HG03159 (cell line): Measurements from ENCODE around the gene THSD7A.
"Not testable (repeated sequence)": the region's sequence is repeated elsewhere in the genome, so short reads cannot be mapped to it uniquely, and the experiment has no call there.

ENCODE experiments used
- ATAC-seq: cut with Tn5 transposase; IDR thresholded peaks from one replicate; pipeline ENCODE4 v1.9.1; 2021; ENCODE audit warnings: mild to moderate bottlenecking, moderate library complexity; ENCODE audit not compliant: unreplicated experiment

THSD7A gene

GRCh38 chr7:11473220-11473619, 358.8 kb downstream of the THSD7A start:
- ATAC-seq = no peak

DNA sequence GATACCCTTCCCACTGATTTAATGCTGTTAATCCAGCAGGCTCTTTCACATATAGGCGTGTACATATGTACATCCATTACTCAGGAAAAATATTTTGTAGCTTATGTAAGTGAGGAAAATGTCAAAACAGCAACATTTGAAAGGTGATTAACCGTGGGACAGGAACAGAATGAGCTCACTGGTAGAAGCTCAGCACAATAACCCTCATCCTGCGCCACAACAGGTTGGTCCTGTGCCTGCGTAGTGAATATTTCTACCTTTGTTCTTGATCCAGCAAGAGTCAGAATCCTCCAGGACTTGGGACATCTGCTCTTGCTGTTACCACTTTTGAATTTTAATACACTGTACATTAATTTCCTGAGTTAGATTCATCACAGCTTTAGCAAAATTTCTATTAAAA, 359.4 kb downstream of the THSD7A start:
- no peak for ATAC-seq

GRCh38 chr7:11471255-11471654, 360.7 kb downstream of the THSD7A start:
- no peak for ATAC-seq

DNA sequence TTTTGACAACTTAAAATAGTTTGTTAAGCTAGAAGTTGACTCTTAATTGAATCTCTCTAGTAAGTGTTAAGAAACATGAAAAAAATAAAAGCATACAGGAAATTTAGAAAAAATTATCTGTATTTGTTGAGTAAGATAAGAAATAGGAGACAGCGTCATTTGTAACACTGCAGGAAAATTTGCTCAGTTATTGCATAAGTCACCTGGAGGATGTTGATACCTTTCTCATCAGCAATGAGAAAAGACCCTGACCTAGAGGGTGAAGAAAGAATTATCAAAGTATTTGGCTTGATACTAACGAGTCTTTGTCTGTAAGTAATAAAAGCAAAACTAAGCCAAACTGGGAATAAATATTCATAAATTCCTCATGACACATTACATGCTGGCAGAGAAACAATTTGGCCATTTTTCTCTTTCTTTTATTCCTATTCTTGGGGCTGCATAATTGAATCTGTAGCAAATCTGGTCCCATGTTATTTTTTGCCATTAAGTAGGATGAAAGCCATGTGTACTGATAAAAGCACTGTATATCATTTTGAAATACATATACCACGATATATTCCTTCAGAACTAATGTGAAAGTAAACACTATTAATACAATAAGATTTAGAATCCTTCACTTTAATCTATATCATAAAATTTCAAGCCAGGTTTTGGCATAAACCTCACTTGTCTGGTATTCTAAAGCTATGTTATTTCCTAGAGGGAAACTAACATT, 362.8 kb downstream of the THSD7A start:
- ATAC-seq = no peak

- ATAC-seq = no peak
These were observed 365.4 kb downstream of the THSD7A start for GRCh38 chr7:11466517-11467105.

DNA sequence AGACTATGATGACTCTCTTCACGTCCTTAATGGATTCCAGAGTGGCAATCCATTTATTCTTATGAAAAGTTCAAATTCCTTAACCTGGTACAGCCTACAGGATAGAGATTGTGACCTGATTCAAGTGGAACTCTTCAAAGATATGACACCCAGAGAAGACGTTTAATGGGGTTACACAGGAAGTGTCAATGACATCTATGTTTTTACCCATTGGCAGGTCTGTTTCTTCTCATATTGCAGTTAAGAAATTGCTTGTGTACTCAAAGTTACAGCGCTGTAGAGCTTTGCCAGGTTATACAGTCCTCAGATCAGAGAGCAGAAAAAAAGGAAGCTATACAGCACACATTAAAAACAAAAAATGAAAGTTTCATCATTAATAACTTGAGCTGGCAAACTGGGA, 367.4 kb downstream of the THSD7A start:
- no peak for ATAC-seq

DNA sequence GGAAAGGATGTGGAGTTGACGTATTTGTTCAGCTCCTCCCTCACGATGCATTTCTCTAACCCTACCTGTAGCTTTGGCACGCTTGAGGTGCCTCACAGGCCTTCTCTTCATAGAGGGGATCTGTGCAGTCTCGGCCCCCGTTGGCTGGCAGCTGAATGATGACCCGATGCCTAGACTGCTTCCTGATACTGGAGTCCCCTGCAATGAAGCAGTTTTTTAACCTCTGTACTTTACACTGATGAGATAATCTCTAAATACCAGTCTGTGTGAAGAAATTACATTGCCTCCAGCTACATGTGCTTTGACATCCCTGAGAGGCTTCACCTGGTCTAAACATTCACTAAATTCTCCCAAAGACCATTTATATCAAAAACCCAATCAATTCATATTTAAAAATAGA, 370.1 kb downstream of the THSD7A start:
- no peak for ATAC-seq

GRCh38 chr7:11458736-11459483, 373.1 kb downstream of the THSD7A start:
- ATAC-seq = no peak

DNA sequence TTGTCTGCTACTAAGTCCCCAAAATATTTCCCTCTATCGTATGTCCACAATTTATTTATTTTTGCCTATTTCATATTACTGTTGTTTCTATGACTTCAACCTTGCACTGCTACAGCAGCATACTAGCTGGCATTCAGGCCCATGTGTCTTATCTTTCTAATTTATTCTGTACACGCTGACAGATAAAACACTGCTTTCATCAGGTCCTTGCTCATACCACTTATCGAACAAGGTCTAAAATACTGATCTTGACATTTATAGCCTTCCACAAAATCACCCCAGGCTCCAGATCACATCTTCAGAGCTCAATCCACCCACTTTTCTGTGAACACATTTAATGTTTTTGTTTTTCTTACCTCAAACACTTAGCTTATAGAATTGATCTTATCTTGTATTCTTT, 374.6 kb downstream of the THSD7A start:
- ATAC-seq = no peak

- no peak for ATAC-seq
These were observed 375.4 kb downstream of the THSD7A start for GRCh38 chr7:11456574-11456973.

DNA sequence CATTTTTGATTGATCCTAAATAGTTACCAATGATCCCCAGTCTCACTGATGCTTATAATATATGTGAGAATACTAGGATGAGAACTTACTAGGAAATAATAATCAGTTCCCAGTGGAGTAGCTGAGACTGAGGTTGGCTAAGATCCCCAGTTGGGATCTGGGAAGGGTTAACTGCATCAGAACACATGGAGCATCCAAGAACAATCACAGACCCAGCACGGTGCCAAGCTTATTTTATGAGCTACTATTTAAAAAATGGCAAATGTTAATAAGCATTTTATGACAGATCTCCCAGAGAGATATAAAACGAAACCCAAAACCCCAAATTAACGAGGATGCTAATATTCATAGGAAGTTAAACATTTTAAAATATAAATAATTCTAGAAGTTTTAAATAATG, 379.5 kb downstream of the THSD7A start:
- no peak for ATAC-seq

DNA sequence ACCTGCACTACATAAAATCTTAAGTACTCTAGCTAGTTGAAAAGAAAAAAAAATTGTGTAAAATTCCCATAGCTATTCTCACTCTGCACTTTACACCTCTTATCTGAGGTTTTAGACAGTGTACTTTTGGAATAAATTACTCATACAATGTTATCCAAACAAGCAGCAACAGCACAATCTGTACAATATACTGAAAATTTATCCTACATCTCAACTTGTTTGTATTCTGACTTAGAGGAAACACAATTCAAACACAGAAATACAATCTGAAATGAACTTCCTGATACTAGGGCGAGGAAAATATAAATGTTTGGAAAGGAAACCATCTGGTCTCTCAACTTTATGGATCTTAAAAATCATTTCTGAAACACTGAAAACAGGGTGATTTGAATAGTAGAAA, 381.7 kb downstream of the THSD7A start:
- no peak for ATAC-seq

DNA sequence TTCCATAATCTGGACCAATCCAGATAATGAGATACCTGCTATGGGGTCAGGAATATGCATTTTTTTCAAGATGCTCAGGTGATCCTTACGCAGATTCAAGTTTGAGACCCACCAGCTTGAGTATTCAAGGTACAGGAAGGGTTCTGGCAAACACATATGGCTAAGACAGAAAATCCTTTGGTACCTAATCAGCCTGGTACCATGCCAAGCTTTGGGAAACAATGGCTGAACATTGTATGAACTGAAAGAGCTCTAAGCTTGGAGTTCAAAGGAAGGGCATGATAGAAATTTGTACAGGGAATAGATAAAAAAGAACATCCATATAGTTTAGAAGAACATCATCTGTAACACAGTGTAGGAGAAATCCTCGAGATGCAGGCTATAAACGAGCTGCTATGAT, 382.7 kb downstream of the THSD7A start:
- ATAC-seq = no peak

GRCh38 chr7:11448323-11448722, 383.7 kb downstream of the THSD7A start:
- no peak for ATAC-seq

DNA sequence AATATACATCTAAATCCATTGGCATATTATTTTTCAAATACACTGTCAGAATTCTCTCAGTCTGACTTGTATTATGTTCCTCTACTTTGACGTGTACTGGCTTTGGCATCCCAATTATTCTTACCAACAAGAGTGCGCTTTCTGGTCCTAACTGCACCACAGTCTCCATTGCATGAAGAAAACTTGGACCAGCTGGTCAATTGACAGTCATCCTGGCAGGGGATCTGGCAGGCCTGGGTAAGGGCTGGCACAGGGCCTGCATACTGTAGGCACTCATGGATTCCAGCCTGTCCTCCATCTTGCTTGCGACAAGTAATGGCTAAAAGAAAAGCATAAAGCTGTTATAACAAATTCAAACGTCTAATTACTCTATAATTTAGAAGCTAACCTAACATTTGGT, 384.9 kb downstream of the THSD7A start:
- ATAC-seq = no peak

DNA sequence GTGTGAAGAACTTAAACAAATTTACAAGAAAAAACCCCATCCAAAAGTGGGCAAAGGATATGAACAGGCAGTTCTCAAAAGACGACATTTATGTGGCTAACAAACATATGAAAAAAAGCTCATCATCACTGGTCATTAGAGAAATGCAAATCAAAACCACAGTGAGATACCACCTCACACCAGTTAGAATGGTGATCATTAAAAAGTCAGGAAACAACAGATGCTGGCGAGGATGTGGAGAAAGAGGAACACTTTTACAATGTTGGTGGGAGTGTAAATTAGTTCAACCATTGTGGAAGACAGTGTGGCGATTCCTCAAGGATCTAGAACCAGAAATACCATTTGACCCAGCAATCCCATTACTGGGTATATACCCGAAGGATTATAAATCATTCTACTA, 388.1 kb downstream of the THSD7A start:
- ATAC-seq = not testable (repeated sequence)

GRCh38 chr7:11437994-11438393, 394.0 kb downstream of the THSD7A start:
- no peak for ATAC-seq

GRCh38 chr7:11436773-11437524, 395.0 kb downstream of the THSD7A start:
- no peak for ATAC-seq

GRCh38 chr7:11436316-11436715, 395.7 kb downstream of the THSD7A start:
- ATAC-seq = no peak

DNA sequence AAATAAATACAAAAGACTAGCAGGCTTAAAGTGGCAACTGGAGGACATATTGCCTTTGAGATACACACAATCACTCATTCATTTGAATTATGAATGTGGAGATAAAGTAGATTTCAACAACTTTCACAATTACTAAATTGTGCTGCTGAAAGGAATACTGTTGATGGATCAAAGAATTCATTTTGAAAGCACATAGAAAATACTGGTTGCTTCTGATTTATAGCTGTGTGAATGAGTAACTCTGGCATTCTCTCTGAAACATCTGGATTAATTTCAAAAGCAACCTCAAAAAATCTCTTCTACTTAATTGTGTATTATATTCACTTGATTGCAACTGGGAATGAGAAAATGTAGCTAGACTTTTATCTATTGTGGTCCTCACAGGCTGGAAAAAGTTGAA, 397.6 kb downstream of the THSD7A start:
- no peak for ATAC-seq

DNA sequence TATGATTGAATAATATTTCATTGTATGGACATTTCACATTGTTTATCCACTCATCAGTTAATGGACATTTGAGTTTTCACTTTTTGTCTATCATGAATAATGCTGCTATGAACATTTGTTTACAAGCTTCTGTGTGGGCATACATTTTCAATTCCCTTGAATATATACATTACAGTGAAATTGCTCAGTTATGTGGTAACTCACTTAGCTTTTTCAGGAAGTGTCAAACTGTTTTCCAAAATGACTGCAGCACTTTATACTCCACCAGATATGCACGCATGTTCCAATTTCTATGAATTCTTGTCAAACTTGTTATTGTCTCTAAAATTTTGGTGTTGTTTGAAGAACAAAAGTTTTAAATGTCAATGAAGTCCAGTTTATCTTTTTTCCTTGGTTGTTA, 401.2 kb downstream of the THSD7A start:
- no peak for ATAC-seq
